Activated B cell treated with CpG ODN at 0.5 μM for 24 hours (primary cell): ENCODE data around the gene SLITRK4. TPM values are rescaled to one million over a fixed set of nuclear protein-coding genes. Genes with fewer than 3 reads are reported as not detected.

Experiments used
- ATAC-seq: fragments of 200-7000 bp; cut with Tn5 transposase; one replicate; pipeline ENCODE4 v1.10.0; 2021; ENCODE audit warnings: low read depth, mild to moderate bottlenecking, moderate library complexity
- CTCF ChIA-PET: fragments of 350-600 bp; sonication (Branson Sonifier 250); formaldehyde crosslinking; loops from one replicate; lab custom pipeline; 2021; ENCODE audit warnings: antibody characterized with exemption; lab: Charles Lee
- POLR2A ChIA-PET: fragments of 350-600 bp; sonication (Branson Sonifier 250); formaldehyde crosslinking; loops from one replicate; lab custom pipeline; 2021; ENCODE audit warnings: antibody characterized with exemption; lab: Charles Lee
- DNase-seq: peaks from one replicate; pipeline ENCODE4 v3.0.0; 2022
- H3K27ac Mint-ChIP-seq: one replicate; pipeline ENCODE4 v1.8.0; 2020; ENCODE audit warnings: mixed read lengths
- H3K27me3 Mint-ChIP-seq: one replicate; pipeline ENCODE4 v1.8.0; 2021; ENCODE audit warnings: mixed read lengths
- H3K36me3 Mint-ChIP-seq: one replicate; pipeline ENCODE4 v1.8.0; 2021; ENCODE audit warnings: low read depth, mixed read lengths
- H3K4me1 Mint-ChIP-seq: one replicate; pipeline ENCODE4 v1.8.0; 2021; ENCODE audit warnings: mixed read lengths
- H3K4me3 Mint-ChIP-seq: one replicate; pipeline ENCODE4 v1.8.0; 2020; ENCODE audit warnings: mild to moderate bottlenecking, mixed read lengths
- H3K9me3 Mint-ChIP-seq: one replicate; pipeline ENCODE4 v1.8.0; 2020; ENCODE audit warnings: mixed read lengths
- intact Hi-C: fragments of 100-400 bp; cut with micrococcal nuclease; formaldehyde crosslinking; loops from one replicate; pipeline ENCODE4 v1.15.1; 2024
- total RNA-seq: library from RNA; stranded (reverse); gene quantifications from 2 replicates; pipeline ENCODE4 v1.2.3, GENCODE V29; 2022
- TF ChIP-seq, protein P1 (sequence below): fragments of 200-600 bp; IDR thresholded peaks from one replicate; pipeline ENCODE4 v1.8.0; 2022; ENCODE audit warnings: antibody characterized with exemption, mild to moderate bottlenecking

Gene SLITRK4
- total RNA-seq, 1 donor from 2014 or later = not detected

DNA sequence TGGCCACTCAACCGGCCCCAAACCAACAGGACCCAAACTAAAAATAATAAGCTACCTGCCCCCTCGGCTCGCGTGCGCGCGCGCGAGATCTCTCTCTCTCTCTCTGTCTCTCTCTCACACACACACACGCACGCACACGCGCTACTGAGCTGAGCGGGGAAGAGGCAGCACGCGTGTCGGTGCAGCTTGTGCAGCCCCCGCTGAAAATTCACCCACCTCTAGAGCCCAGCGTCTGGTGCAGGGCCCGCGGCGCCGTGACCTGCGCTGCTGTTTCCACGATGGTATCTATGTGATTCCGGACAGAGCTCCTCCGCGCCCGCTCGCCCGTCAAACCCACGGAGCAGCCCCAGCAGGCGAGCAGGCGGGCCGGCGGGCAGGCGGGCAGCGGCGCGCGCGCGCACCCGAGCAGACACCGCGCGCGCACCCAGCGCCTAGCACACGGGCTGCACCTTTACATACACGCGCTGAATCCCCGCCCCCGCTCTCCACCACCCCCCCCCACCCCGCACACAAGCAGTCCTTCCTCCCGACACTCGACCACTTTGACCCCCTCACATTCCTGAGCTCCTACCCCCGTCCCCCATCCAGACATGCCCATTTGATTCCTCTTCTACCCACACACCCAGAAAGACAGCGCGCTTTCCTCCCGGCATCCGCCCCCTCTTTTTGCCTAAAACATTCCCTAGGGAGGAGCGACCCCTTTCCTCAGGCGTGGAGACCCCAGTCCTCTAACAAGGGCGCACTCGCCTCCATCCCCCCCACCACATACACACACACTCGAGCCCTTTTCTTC lies 1.0 kb downstream of the SLITRK4 start:
- Mint-ChIP-seq H3K4me1 (no peaks in the 10 kb centered on the region), H3K27ac (no peak overlapping the region), H3K9me3 (no peaks in the 10 kb centered on the region), H3K4me3 (no peak overlapping the region), H3K36me3 (no peaks in the 10 kb centered on the region), H3K27me3 (peaks cover 7% of the 10 kb centered on the region)
- ChIA-PET CTCF (no interaction called here), POLR2A (no interaction called here)
- TF ChIP-seq, protein P1, sequence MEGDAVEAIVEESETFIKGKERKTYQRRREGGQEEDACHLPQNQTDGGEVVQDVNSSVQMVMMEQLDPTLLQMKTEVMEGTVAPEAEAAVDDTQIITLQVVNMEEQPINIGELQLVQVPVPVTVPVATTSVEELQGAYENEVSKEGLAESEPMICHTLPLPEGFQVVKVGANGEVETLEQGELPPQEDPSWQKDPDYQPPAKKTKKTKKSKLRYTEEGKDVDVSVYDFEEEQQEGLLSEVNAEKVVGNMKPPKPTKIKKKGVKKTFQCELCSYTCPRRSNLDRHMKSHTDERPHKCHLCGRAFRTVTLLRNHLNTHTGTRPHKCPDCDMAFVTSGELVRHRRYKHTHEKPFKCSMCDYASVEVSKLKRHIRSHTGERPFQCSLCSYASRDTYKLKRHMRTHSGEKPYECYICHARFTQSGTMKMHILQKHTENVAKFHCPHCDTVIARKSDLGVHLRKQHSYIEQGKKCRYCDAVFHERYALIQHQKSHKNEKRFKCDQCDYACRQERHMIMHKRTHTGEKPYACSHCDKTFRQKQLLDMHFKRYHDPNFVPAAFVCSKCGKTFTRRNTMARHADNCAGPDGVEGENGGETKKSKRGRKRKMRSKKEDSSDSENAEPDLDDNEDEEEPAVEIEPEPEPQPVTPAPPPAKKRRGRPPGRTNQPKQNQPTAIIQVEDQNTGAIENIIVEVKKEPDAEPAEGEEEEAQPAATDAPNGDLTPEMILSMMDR = no peak
- ATAC-seq = no peak
- intact Hi-C loops = no loop called here
- DNase-seq = no peak

DNA sequence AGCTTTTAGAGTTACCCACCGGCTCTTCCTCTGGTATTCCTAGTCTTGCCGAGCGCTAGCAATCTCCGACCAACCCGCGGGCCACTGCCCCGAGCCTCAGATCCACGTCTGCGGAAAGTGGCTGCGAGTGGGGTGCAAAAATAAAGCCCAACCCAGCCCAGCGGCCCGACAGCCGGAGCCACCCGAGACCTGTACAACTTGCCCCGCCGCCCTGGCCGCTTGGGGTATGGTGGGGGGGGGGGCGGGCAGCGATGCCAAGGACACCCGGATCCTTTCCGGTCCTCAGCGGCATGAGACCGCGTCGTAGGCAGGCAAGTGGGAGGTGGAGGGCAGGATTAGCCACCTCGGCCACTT lies 1.6 kb downstream of the SLITRK4 start:
- Mint-ChIP-seq H3K27ac (no peak overlapping the region), H3K36me3 (no peaks in the 10 kb centered on the region), H3K4me3 (no peak overlapping the region), H3K27me3 (peaks cover 7% of the 10 kb centered on the region), H3K9me3 (no peaks in the 10 kb centered on the region), H3K4me1 (no peaks in the 10 kb centered on the region)
- DNase-seq (no peak), ATAC-seq (no peak)
- intact Hi-C loops = no loop called here
- TF ChIP-seq, protein P1 = no peak
- ChIA-PET CTCF (no interaction called here), POLR2A (no interaction called here)

- ATAC-seq = no peak
- no peak overlapping the region for H3K4me3 Mint-ChIP-seq
- CTCF ChIA-PET = no interaction called here
Observed at GRCh38 chrX:143633461-143634308, 2.2 kb downstream of the SLITRK4 start.

GRCh38 chrX:143632625-143633410 lies 3.1 kb downstream of the SLITRK4 start:
- H3K27ac Mint-ChIP-seq = no peak overlapping the region
- ATAC-seq (no peak), DNase-seq (no peak)
- POLR2A ChIA-PET = no interaction called here
- H3K36me3 Mint-ChIP-seq = no peaks in the 10 kb centered on the region
- H3K27me3 Mint-ChIP-seq = peaks cover 7% of the 10 kb centered on the region
- H3K4me1 Mint-ChIP-seq = no peaks in the 10 kb centered on the region
- CTCF ChIA-PET = no interaction called here
- H3K9me3 Mint-ChIP-seq = no peaks in the 10 kb centered on the region
- no peak overlapping the region for H3K4me3 Mint-ChIP-seq
- intact Hi-C loops = no loop called here
- TF ChIP-seq, protein P1 = no peak

More at GRCh38 chrX:143633461-143634308, 2.2 kb downstream of the SLITRK4 start:
- Mint-ChIP-seq H3K27me3 (peaks cover 7% of the 10 kb centered on the region), H3K9me3 (no peaks in the 10 kb centered on the region), H3K27ac (no peak overlapping the region), H3K4me1 (no peaks in the 10 kb centered on the region), H3K36me3 (no peaks in the 10 kb centered on the region)
- no peak for DNase-seq
- TF ChIP-seq, protein P1 = no peak
- POLR2A ChIA-PET = no interaction called here
- intact Hi-C loops = no loop called here
